WTC11 (cell line): ENCODE measurements around the gene NDST4. TPM values are rescaled to one million over a fixed set of nuclear protein-coding genes. Genes with fewer than 3 reads are reported as not detected.

Source experiments
- ATAC-seq: fragments of 200-7000 bp; cut with Tn5 transposase; 2 replicates; pipeline ENCODE4 v1.10.0; 2021; ENCODE audit warnings: mild to moderate bottlenecking, moderate library complexity
- CTCF ChIA-PET: fragments of 300-600 bp; sonication (Branson Sonifier 250); formaldehyde crosslinking; loops from one replicate; lab custom pipeline; 2021; ENCODE audit warnings: antibody characterized with exemption; lab: Charles Lee
- POLR2A ChIA-PET: fragments of 350-600 bp; sonication (Branson Sonifier 250); formaldehyde crosslinking; loops from one replicate; lab custom pipeline; 2021; ENCODE audit warnings: antibody characterized with exemption; lab: Charles Lee
- DNase-seq: peaks from one replicate; pipeline ENCODE4 v3.0.0; 2021; ENCODE audit warnings: low spot score
- H3K27ac Mint-ChIP-seq: 2 replicates; pipeline ENCODE4 v1.8.0; 2021; ENCODE audit warnings: mixed read lengths
- H3K27me3 Mint-ChIP-seq: 2 replicates; pipeline ENCODE4 v1.8.0; 2021; ENCODE audit warnings: low read depth, mild to moderate bottlenecking, moderate library complexity, mixed read lengths
- H3K36me3 Mint-ChIP-seq: 2 replicates; pipeline ENCODE4 v1.8.0; 2021; ENCODE audit warnings: mixed read lengths
- H3K4me1 Mint-ChIP-seq: 2 replicates; pipeline ENCODE4 v1.8.0; 2022; ENCODE audit warnings: mixed read lengths
- H3K4me3 Mint-ChIP-seq: 2 replicates; pipeline ENCODE4 v1.8.0; 2021; ENCODE audit warnings: mild to moderate bottlenecking, moderate library complexity, mixed read lengths
- H3K9me3 Mint-ChIP-seq: 2 replicates; pipeline ENCODE4 v1.8.0; 2021; ENCODE audit warnings: mixed read lengths
- AR ChIP-seq: fragments of 250-450 bp; sonication (Bioruptor Pico); IDR thresholded peaks from 2 replicates; pipeline ENCODE4 v1.9.0; 2021; ENCODE audit warnings: mild to moderate bottlenecking
- ARID4B ChIP-seq: sonication (generic); formaldehyde crosslinking; IDR thresholded peaks from 2 replicates; pipeline ENCODE4 v1.8.0; 2023; ENCODE audit warnings: missing genetic modification reagents, mild to moderate bottlenecking, borderline replicate concordance
- ATF6 ChIP-seq: sonication (generic); formaldehyde crosslinking; IDR thresholded peaks from 2 replicates; pipeline ENCODE4 v1.8.1; 2023; ENCODE audit warnings: mild to moderate bottlenecking, missing genetic modification reagents
- CBFB ChIP-seq: sonication (generic); formaldehyde crosslinking; IDR thresholded peaks from 2 replicates; pipeline ENCODE4 v1.8.1; 2022; ENCODE audit warnings: mild to moderate bottlenecking, low read depth, missing genetic modification reagents
- CTCF ChIP-seq: fragments of 200-600 bp; IDR thresholded peaks from 2 replicates; pipeline ENCODE4 v1.8.0; 2022; ENCODE audit warnings: antibody characterized with exemption
- EMX1 ChIP-seq: fragments of 250-450 bp; sonication (Bioruptor Pico); IDR thresholded peaks from 2 replicates; pipeline ENCODE4 v1.8.0; 2021; ENCODE audit warnings: mild to moderate bottlenecking
- ESRRA ChIP-seq: sonication (generic); formaldehyde crosslinking; IDR thresholded peaks from 2 replicates; pipeline ENCODE4 v1.8.1; 2022; ENCODE audit warnings: mild to moderate bottlenecking, missing genetic modification reagents, borderline replicate concordance
- GTF2I ChIP-seq: fragments of 250-450 bp; sonication (Bioruptor Pico); conservative IDR thresholded peaks from 2 replicates; pipeline ENCODE4 v1.4.0; 2021; ENCODE audit warnings: mild to moderate bottlenecking
- MYBL2 ChIP-seq: sonication (generic); formaldehyde crosslinking; IDR thresholded peaks from 2 replicates; pipeline ENCODE4 v1.8.1; 2023; ENCODE audit warnings: mild to moderate bottlenecking, moderate library complexity, missing genetic modification reagents
- NFYB ChIP-seq: sonication (generic); formaldehyde crosslinking; conservative IDR thresholded peaks from 2 replicates; pipeline ENCODE4 v1.8.0; 2022; ENCODE audit warnings: low read depth, missing genetic modification reagents
- NR2C2 ChIP-seq: sonication (generic); formaldehyde crosslinking; IDR thresholded peaks from 2 replicates; pipeline ENCODE4 v1.8.0; 2022; ENCODE audit warnings: mild to moderate bottlenecking, missing genetic modification reagents
- PREB ChIP-seq: sonication (generic); formaldehyde crosslinking; IDR thresholded peaks from 2 replicates; pipeline ENCODE4 v1.8.1; 2022; ENCODE audit warnings: mild to moderate bottlenecking, missing genetic modification reagents, moderate library complexity, borderline replicate concordance
- PRRX2 ChIP-seq: fragments of 250-450 bp; sonication (Bioruptor Pico); IDR thresholded peaks from 2 replicates; pipeline ENCODE4 v1.8.0; 2021; ENCODE audit warnings: mild to moderate bottlenecking
- SMAD3 ChIP-seq: sonication (generic); formaldehyde crosslinking; IDR thresholded peaks from 2 replicates; pipeline ENCODE4 v1.8.0; 2022; ENCODE audit warnings: missing genetic modification reagents, mild to moderate bottlenecking, borderline replicate concordance
- SOX15 ChIP-seq: fragments of 250-450 bp; sonication (Bioruptor Pico); IDR thresholded peaks from 2 replicates; pipeline ENCODE4 v1.9.0; 2021; ENCODE audit warnings: mild to moderate bottlenecking
- USF2 ChIP-seq: sonication (generic); formaldehyde crosslinking; IDR thresholded peaks from 2 replicates; pipeline ENCODE4 v1.8.1; 2023; ENCODE audit warnings: mild to moderate bottlenecking, missing genetic modification reagents, moderate library complexity
- ZBTB43 ChIP-seq: sonication (generic); formaldehyde crosslinking; IDR thresholded peaks from 2 replicates; pipeline ENCODE4 v1.8.1; 2023; ENCODE audit warnings: mild to moderate bottlenecking, missing genetic modification reagents
- ZNF121 ChIP-seq: sonication (generic); formaldehyde crosslinking; IDR thresholded peaks from 2 replicates; pipeline ENCODE4 v1.8.0; 2023; ENCODE audit warnings: missing genetic modification reagents
- ZNF138 ChIP-seq: sonication (generic); formaldehyde crosslinking; conservative IDR thresholded peaks from 2 replicates; pipeline ENCODE4 v1.8.1; 2022; ENCODE audit warnings: mild to moderate bottlenecking, moderate library complexity, missing genetic modification reagents
- ZNF263 ChIP-seq: sonication (generic); formaldehyde crosslinking; IDR thresholded peaks from 2 replicates; pipeline ENCODE4 v1.8.1; 2022; ENCODE audit warnings: low read depth, mild to moderate bottlenecking, moderate library complexity, missing genetic modification reagents
- total RNA-seq: library from RNA; stranded (reverse); gene quantifications from 3 replicates; pipeline ENCODE4 v1.2.3, GENCODE V29; 2021

The NDST4 gene
- total RNA-seq, 1 experiment from 2014 or later = not detected

GRCh38 chr4:114879916-114880669 lies 233.3 kb downstream of the NDST4 start (continued):
- TF ChIP-seq SMAD3 (no peak), ATF6 (CRISPR knock-in tag) (no peak), MYBL2 (CRISPR knock-in tag) (no peak), USF2 (CRISPR knock-in tag) (no peak), PRRX2 (CRISPR knock-in tag) (no peak), ZNF263 (no peak)

GRCh38 chr4:114875630-114876029 lies 237.8 kb downstream of the NDST4 start:
- ChIA-PET CTCF (no interaction called here), POLR2A (no interaction called here)
- Mint-ChIP-seq H3K36me3 (no peaks in the 10 kb centered on the region), H3K27me3 (no peaks in the 10 kb centered on the region), H3K4me3 (no peak overlapping the region), H3K27ac (no peak overlapping the region), H3K4me1 (peaks cover 6% of the 10 kb centered on the region), H3K9me3 (no peaks in the 10 kb centered on the region)
- ATAC-seq = no peak
- TF ChIP-seq NFYB (CRISPR knock-in tag) (no peak), SOX15 (CRISPR knock-in tag) (no peak), CTCF (no peak), ZNF121 (CRISPR knock-in tag) (no peak)
- no peak for DNase-seq

GRCh38 chr4:114874321-114874720 lies 239.1 kb downstream of the NDST4 start:
- ChIA-PET POLR2A (no interaction called here), CTCF (no interaction called here)
- DNase-seq (no peak), ATAC-seq (no peak)
- Mint-ChIP-seq H3K4me3 (no peak overlapping the region), H3K36me3 (no peaks in the 10 kb centered on the region), H3K4me1 (peaks cover 3% of the 10 kb centered on the region), H3K9me3 (no peaks in the 10 kb centered on the region), H3K27me3 (no peaks in the 10 kb centered on the region), H3K27ac (no peak overlapping the region)
- TF ChIP-seq NR2C2 (CRISPR knock-in tag) = no peak
- no peak for TF ChIP-seq ZBTB43 (CRISPR knock-in tag)
- no peak for TF ChIP-seq GTF2I (CRISPR knock-in tag)
- no peak for TF ChIP-seq EMX1 (CRISPR knock-in tag)
- no peak for TF ChIP-seq ARID4B (CRISPR knock-in tag)
- no peak for TF ChIP-seq ZNF138
- TF ChIP-seq ESRRA (CRISPR knock-in tag) = no peak
- TF ChIP-seq AR (CRISPR knock-in tag) = no peak
- no peak for TF ChIP-seq CBFB (CRISPR knock-in tag)
- TF ChIP-seq PREB (CRISPR knock-in tag) = no peak
